ENCODE measurements around the gene ODAD4. TPM values are rescaled to one million over a fixed set of nuclear protein-coding genes. Genes with fewer than 3 reads are reported as not detected.

The ODAD4 gene
- total and polyA plus RNA-seq, 8 donors, result 0.20 to 4.1 (median 0.72) TPM

DNA sequence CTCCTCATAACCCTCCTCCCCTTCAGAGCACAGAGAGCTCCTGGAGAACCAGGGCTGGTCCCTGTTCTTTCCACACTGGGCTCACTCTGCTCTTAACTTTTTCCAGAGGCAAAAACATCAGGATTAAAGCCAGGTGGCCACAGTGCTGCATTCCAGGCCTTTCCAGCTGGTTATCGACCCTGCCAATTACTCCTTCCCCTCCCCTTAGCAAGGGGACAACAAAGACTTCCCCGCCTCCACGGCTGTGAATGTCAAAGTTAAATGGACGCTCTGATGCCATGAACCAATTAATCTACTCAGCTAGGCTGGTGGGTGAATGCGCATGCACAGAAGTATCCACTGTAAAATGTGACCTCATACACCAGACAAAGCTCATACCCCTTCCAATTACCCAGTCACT, 34.8 kb upstream of the ODAD4 start:
- no peak overlapping the region for H3K4me3 ChIP-seq
- DNase-seq (peak in 2 of 6 donors; percentile 47 to 58), ATAC-seq (peak; percentile 14 to 60 (median 48)), FAIRE-seq (no peak)
- H3K9me3 ChIP-seq, result no peaks in the 10 kb centered on the region
- H3K27me3 ChIP-seq, result no peaks in the 10 kb centered on the region
- H3K27ac ChIP-seq, result peak overlapping the region in 3 of 4 donors; percentile 26 to 58 (median 53)
- H3K36me3 ChIP-seq, result peaks cover 7 to 54% (median 35%) of the 10 kb centered on the region in 3 donors
- TF ChIP-seq, protein P1, sequence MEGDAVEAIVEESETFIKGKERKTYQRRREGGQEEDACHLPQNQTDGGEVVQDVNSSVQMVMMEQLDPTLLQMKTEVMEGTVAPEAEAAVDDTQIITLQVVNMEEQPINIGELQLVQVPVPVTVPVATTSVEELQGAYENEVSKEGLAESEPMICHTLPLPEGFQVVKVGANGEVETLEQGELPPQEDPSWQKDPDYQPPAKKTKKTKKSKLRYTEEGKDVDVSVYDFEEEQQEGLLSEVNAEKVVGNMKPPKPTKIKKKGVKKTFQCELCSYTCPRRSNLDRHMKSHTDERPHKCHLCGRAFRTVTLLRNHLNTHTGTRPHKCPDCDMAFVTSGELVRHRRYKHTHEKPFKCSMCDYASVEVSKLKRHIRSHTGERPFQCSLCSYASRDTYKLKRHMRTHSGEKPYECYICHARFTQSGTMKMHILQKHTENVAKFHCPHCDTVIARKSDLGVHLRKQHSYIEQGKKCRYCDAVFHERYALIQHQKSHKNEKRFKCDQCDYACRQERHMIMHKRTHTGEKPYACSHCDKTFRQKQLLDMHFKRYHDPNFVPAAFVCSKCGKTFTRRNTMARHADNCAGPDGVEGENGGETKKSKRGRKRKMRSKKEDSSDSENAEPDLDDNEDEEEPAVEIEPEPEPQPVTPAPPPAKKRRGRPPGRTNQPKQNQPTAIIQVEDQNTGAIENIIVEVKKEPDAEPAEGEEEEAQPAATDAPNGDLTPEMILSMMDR (IDR thresholded peaks at IDR 0.05), result no peak
- peaks cover 0 to 13% (median 0%) of the 10 kb centered on the region in 3 donors for H3K4me1 ChIP-seq
- intact Hi-C loops (cut with DNase I), result no loop called here
- whole genome bisulfite sequencing, 2 donors, result 20 to 29% methylated on average over 5 of the region's 5 CpGs

DNA sequence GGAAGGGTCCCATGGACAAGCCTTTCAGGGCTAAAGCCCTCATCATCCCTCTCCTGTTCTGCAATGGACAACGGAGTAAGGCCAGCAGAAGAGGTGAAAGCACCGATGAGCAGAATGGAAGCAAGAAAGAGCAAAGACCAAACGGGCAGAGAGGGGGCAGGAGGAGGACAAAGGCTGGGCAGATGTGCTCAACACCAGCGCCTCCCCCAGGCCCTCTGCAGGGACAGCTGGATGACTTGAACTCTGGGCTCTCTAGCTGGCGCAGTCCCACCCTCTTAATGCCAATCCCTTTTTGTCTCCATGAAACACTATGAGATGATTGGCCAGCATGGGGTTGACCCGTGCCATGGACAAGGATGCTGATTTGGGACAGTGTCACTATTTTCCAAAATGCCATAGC, 33.7 kb upstream of the ODAD4 start:
- Histone ChIP-seq H3K27ac (no peak overlapping the region), H3K9me3 (no peaks in the 10 kb centered on the region), H3K4me1 (peaks cover 0 to 13% (median 0%) of the 10 kb centered on the region in 3 donors), H3K36me3 (peaks cover 3 to 51% (median 28%) of the 10 kb centered on the region in 3 donors), H3K4me3 (no peak overlapping the region), H3K27me3 (no peaks in the 10 kb centered on the region)
- intact Hi-C loops (cut with DNase I), result no loop called here
- DNase-seq (no peak), FAIRE-seq (no peak), ATAC-seq (no peak)
- WGBS, 2 donors, result 93% methylated on average over 6 of the region's 6 CpGs
- TF ChIP-seq, protein P1 (IDR thresholded peaks at IDR 0.05), result no peak

DNA sequence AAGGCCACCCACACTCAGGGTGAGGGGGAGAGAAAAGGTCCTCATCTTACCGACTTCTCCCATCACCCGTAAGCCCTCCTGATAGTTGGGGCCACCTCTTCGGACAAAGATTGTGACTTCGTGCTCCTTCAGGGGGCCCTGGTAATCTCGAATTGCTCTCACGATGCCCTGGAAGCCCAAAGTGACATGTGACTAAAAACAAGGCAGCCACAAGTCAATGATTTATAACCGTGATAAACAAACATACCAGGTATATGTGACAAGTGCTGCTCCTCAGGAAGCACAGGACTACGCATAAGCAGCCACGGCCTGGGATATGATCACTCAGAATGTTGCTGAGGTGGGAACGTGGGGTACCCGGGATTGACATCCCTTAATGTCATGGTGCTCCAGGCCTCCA, 28.8 kb upstream of the ODAD4 start:
- intact Hi-C loops (cut with DNase I), result no loop called here
- Histone ChIP-seq H3K36me3 (peaks cover 3 to 57% (median 14%) of the 10 kb centered on the region in 3 donors), H3K4me3 (no peak overlapping the region), H3K27me3 (no peaks in the 10 kb centered on the region), H3K4me1 (peaks cover 0 to 1% (median 0%) of the 10 kb centered on the region in 3 donors), H3K27ac (no peak overlapping the region), H3K9me3 (no peaks in the 10 kb centered on the region)
- TF ChIP-seq, protein P1 (IDR thresholded peaks at IDR 0.05), result no peak
- FAIRE-seq (no peak), DNase-seq (no peak), ATAC-seq (no peak)
- 60 to 67% methylated on average over 11 of the region's 11 CpGs for WGBS, 2 donors

DNA sequence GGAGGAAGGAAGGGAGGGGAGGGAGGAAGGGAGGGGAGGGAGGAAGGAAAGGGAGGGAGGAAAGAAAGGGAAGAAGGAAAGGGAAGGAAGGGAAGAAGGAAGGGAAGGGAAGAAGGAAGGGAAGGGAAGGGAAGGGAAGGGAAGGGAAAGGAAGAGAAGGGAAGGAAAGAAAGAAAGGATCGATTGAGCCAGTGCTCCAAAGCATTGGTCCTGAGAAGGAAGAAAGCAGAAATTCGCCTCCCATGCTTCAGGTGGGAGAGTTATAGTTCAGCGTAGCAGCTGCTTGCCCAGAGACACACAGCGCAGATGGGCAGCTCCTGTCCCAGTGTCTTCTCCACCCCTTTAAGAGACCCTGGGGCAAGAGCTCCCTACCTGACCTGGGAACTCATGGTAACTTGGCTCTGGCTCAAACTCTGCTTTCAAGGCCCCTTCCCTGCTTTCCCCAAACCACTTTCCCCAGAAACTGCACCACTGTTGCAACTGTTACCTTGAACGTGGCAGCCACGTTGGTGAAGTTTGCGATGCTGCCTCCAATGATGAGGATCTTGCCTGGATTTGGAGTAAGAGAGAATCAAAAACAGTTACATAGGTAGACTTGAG, 26.1 kb upstream of the ODAD4 start:
- WGBS, 2 donors, result 92 to 94% methylated on average over 7 of the region's 7 CpGs
- ATAC-seq (no peak), FAIRE-seq (no peak), DNase-seq (no peak)
- peaks cover 0 to 25% (median 14%) of the 10 kb centered on the region in 3 donors for H3K4me1 ChIP-seq
- no peak overlapping the region for H3K4me3 ChIP-seq
- H3K36me3 ChIP-seq, result peaks cover 0 to 44% (median 0%) of the 10 kb centered on the region in 3 donors
- H3K9me3 ChIP-seq, result no peaks in the 10 kb centered on the region
- H3K27me3 ChIP-seq, result no peaks in the 10 kb centered on the region
- no peak overlapping the region for H3K27ac ChIP-seq
- intact Hi-C loops (cut with DNase I), result no loop called here
- TF ChIP-seq, protein P1 (IDR thresholded peaks at IDR 0.05), result no peak

- intact Hi-C loops (cut with DNase I), result no loop called here
- Histone ChIP-seq H3K27me3 (no peaks in the 10 kb centered on the region), H3K27ac (no peak overlapping the region), H3K9me3 (no peaks in the 10 kb centered on the region), H3K36me3 (peaks cover 4 to 52% (median 5%) of the 10 kb centered on the region in 3 donors), H3K4me3 (no peak overlapping the region), H3K4me1 (peaks cover 0 to 25% (median 14%) of the 10 kb centered on the region in 3 donors)
- ATAC-seq, result no peak
- TF ChIP-seq, protein P1 (IDR thresholded peaks at IDR 0.05), result no peak
- no peak for FAIRE-seq
- WGBS, 2 donors, result 92 to 94% methylated on average over 4 of the region's 4 CpGs
- no peak for DNase-seq
Observed at GRCh38 chr17:41905172-41905571, 25.2 kb upstream of the ODAD4 start.
